GM19397 (cell line): ENCODE data around the gene CD48.
A peak's percentile ranks its signal among the peaks of the same experiment; 100 is the strongest.
"Not testable (repeated sequence)": the region's sequence is repeated elsewhere in the genome, so short reads cannot be mapped to it uniquely, and the experiment has no call there.

Experiments
- ATAC-seq: cut with Tn5 transposase; IDR thresholded peaks from one replicate; pipeline ENCODE4 v1.9.1; 2021; ENCODE audit warnings: mild to moderate bottlenecking, moderate library complexity; ENCODE audit not compliant: unreplicated experiment

CD48 gene

GRCh38 chr1:160742428-160743127, 31.0 kb upstream of the CD48 start:
- no peak for ATAC-seq

- ATAC-seq, result no peak
Observed at GRCh38 chr1:160741612-160742348, 30.2 kb upstream of the CD48 start.

GRCh38 chr1:160741092-160741501, 29.5 kb upstream of the CD48 start:
- ATAC-seq, result no peak

DNA sequence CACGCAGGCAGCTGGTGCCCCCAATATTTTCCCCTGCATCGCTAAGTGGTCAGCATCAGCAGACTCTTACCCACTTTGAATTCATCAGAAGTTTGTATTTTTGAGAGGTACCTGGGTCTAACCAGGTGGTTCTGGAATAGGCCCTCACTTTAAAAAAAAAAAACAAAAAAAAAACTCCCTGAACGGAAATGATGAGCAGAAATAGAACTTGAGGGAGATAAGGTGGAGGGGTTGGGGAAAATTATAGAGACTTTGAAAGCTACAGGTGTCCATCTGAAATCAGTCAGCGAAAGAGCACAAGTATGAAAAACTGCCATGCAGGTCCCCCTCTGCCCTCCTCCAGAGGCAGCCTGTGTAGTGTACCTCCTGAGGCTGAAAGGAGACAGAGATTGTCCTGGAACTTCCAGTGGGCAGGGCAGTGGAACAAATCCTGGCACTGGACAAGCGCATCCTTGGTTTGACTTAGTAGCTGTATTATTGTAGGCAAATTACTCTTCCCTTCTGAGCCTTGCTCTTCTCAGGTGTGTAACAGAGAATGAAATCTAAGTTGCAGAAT, 28.6 kb upstream of the CD48 start:
- no peak for ATAC-seq

GRCh38 chr1:160739098-160739511, 27.5 kb upstream of the CD48 start, which contains the start of gene SLAMF7:
Gene SLAMF7 (plus strand): TSS chr1:160739247. CDS start chr1:160739302, 55 bp downstream.
- no peak for ATAC-seq

- no peak for ATAC-seq
Observed at GRCh38 chr1:160738271-160738670, 26.6 kb upstream of the CD48 start.

DNA sequence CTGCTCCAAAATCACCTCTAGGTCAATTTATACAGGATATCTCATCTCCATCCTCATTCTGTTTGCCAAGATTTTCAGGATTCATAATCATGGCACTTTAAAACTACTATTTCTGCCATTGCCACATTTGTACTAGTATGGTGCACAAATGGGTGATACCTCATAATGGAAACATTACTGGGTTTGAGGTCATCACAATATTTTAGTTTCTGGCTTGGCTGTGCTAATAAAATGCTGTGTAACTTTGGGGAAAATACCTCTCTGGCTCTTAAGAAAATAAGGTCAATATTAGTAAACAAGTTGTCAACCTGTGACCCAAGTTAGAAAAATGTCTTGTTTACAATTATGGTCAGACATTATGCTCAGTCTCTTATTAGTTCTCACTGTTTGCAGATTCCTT, 22.7 kb upstream of the CD48 start:
- ATAC-seq, result no peak

GRCh38 chr1:160733898-160734297, 22.3 kb upstream of the CD48 start:
- no peak for ATAC-seq

DNA sequence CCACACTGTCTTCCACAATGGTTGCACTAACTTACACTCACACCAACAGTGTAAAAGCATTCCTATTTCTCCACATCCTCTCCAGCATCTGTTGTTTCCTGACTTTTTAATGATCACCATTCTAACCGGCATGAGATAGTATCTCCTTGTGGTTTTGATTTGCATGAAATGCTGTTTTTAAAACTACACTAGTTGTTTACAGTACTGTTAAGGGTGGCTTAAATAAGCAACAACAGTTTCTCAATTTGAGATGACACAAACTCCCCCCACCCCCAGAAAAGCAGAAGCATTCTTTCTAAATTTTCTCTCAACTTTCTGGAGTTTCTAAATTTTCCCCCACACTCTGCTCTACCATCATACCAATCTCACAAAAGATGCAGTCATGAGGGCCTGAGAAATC, 20.4 kb upstream of the CD48 start:
- no peak for ATAC-seq

DNA sequence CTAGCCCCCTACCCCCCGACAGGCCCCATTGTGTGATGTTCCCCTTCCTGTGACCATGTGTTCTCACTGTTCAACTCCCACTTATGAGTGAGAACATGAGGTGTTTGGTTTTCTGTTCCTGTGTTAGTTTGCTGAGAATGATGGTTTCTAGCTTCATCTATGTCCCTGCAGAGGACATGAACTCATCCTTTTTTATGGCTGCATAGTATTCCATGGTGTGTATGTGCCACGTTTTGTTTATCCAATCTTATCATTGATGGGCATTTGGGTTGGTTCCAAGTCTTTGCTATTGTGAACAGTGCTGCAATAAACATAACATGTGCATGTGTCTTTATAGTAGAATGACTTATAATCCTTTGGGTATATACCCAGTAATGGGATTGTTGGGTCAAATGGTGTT, 19.9 kb upstream of the CD48 start:
- not testable (repeated sequence) for ATAC-seq

GRCh38 chr1:160727316-160727640, 15.7 kb upstream of the CD48 start:
- no peak for ATAC-seq

DNA sequence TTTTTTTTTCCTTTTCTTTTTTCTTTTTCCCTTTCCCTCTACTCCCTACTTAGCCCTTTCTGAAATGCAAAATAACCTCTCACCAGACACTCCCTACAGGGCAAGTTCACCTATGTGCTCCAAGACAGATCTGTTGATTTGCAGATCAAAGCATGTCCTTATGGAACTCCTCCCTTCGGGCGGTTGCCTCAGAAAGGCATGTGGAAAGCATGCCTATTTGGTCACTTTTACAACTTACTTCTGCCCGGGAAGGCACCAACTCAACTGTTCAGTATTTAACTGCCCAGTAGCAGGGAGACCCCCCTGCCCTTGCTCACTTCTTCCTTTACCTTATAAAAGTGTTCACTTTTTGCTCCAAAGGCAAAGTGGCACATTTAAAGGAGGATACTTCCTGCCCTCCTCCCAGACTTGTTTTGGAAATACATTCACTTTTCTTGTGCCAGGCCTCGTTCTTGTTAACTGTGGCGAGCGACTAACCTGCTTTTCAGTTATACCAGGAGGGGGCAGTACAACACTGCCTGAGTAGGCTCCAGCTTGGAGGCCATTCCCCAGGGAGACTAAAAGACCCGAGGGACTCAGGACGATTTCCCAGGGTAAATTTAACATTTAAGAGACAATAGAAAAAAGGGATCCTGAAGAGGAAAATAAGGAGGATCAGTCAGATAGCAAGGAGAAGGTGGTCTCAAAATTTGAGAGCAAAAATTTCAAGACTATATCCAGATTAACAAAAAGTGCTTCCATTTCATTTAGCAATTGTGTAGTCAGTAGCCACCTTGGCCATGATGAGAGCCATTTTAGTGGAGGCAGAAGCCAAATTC, 15.1 kb upstream of the CD48 start:
- ATAC-seq, result peak; percentile 62

- ATAC-seq, result peak; percentile 23
Observed at GRCh38 chr1:160726114-160726497, 14.5 kb upstream of the CD48 start.

- no peak for ATAC-seq
Observed at GRCh38 chr1:160724465-160725242, 13.0 kb upstream of the CD48 start.

DNA sequence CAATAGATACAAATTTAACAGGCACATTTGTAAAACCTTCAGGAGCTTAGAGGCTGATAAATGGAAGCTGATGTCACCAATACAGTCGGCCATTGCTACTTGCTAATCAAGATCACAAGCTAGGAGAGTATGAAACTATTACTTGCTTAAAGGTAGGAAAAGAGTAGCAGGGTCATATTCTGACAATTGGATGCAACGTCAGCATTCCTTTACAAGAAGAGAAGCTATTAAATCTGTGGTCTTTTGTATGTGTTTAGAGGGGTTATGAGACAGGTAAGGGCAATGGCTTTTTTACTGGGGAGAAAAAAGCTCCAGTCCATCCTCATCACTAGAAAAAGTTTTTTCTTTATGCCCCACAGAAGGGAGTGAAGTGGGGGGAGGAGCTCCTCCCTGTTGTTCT, 11.7 kb upstream of the CD48 start:
- no peak for ATAC-seq

DNA sequence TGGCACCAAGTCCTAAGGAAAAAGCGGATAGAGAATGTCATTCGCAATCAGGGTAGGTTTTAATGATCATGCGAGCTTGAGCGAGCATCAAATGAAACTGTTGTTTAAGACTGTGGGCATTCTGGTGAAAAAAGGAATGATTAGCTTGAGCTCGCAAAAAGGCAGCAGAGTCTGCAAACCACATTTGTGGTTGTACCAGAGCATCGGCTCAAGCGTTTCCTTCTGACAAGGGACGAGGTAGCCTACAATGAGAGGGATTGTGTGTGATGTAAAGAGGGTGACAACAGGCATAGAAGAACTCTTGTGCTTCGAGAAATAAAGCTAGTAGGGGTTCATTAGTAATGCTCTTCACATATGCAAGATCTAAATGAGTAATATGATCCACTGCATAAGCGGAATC, 11.1 kb upstream of the CD48 start:
- no peak for ATAC-seq

DNA sequence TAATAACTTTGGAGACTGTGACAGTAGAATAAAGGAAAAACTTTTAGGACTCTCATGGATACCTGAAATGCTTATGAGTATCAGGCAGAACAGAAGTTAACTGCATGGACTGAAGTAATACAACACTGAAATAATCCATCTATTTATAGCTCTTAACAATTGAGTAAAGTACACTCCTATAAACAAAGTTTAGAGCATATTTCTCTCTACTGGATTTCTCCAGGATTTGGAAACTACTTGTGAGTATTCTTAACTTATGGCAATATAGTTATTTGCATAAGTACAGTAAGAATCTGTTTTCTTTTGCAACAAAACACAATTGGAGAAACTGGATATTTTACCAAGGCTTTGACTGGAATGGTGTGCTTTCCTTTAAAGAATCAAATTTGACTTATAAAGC, 9.9 kb upstream of the CD48 start:
- no peak for ATAC-seq

- ATAC-seq, result no peak
Observed at GRCh38 chr1:160720356-160721085, 8.9 kb upstream of the CD48 start.

GRCh38 chr1:160718210-160718609, 6.6 kb upstream of the CD48 start:
- no peak for ATAC-seq

GRCh38 chr1:160717306-160717705, 5.7 kb upstream of the CD48 start:
- ATAC-seq, result no peak
